GM23338 (cell line): ENCODE data around the gene MIR17HG. TPM values are rescaled to one million over a fixed set of nuclear protein-coding genes. Genes with fewer than 3 reads are reported as not detected.
"Not testable (repeated sequence)": the region's sequence is repeated elsewhere in the genome, so short reads cannot be mapped to it uniquely, and the experiment has no call there.

ENCODE experiments used
- ATAC-seq: fragments of 200-7000 bp; cut with Tn5 transposase; 3 replicates; pipeline ENCODE4 v1.9.1; 2020
- DNase-seq: peaks from one replicate; pipeline ENCODE4 v3.0.0-alpha.2; 2015; ENCODE audit warnings: low spot score
- H2AFZ ChIP-seq: fragments of 200-600 bp; sonication (generic); 2 replicates; pipeline ENCODE4 v1.8.0; 2016; ENCODE audit warnings: antibody characterized with exemption, mild to moderate bottlenecking, moderate library complexity
- H3F3A ChIP-seq: fragments of 200-600 bp; sonication (generic); replicated peaks from 2 replicates; pipeline ENCODE4 v1.8.0; 2017; ENCODE audit warnings: antibody characterized with exemption, mixed run types, low read depth
- H3K27ac ChIP-seq: fragments of 200-600 bp; sonication (generic); 2 replicates; pipeline ENCODE4 v1.6.1; 2016; ENCODE audit warnings: low read depth
- H3K27me3 ChIP-seq: fragments of 200-600 bp; sonication (generic); 2 replicates; pipeline ENCODE4 v1.8.0; 2016; ENCODE audit warnings: mild to moderate bottlenecking, mixed run types, moderate library complexity; ENCODE audit not compliant: insufficient read depth
- H3K36me3 ChIP-seq: fragments of 200-600 bp; sonication (generic); 2 replicates; pipeline ENCODE4 v1.8.0; 2016; ENCODE audit warnings: mild to moderate bottlenecking; ENCODE audit not compliant: insufficient read depth
- H3K4me1 ChIP-seq: fragments of 200-600 bp; sonication (generic); 2 replicates; pipeline ENCODE4 v1.8.0; 2016; ENCODE audit warnings: mild to moderate bottlenecking, moderate library complexity; ENCODE audit not compliant: insufficient read depth
- H3K4me2 ChIP-seq: fragments of 200-600 bp; sonication (generic); 2 replicates; pipeline ENCODE4 v1.7.1; 2017; ENCODE audit warnings: mixed run types
- H3K4me3 ChIP-seq: fragments of 200-600 bp; sonication (generic); 2 replicates; pipeline ENCODE4 v1.6.1; 2016; ENCODE audit warnings: mixed run types
- H3K79me2 ChIP-seq: fragments of 200-600 bp; sonication (generic); replicated peaks from 2 replicates; pipeline ENCODE4 v1.8.0; 2017; ENCODE audit warnings: mild to moderate bottlenecking; ENCODE audit not compliant: insufficient read depth
- H3K9me2 ChIP-seq: fragments of 200-600 bp; sonication (generic); 2 replicates; pipeline ENCODE4 v1.8.0; 2017; ENCODE audit not compliant: insufficient read depth
- H4K20me1 ChIP-seq: fragments of 200-600 bp; sonication (generic); replicated peaks from 2 replicates; pipeline ENCODE4 v1.8.0; 2017; ENCODE audit warnings: mild to moderate bottlenecking; ENCODE audit not compliant: insufficient read depth
- H3K27ac Mint-ChIP-seq: 2 replicates; pipeline ENCODE4 v1.8.0; 2020; ENCODE audit warnings: inconsistent platforms, mild to moderate bottlenecking, moderate library complexity, mixed read lengths
- H3K27me3 Mint-ChIP-seq: 3 replicates; pipeline ENCODE4 v1.8.0; 2022; ENCODE audit warnings: low read depth, mild to moderate bottlenecking, moderate library complexity, mixed read lengths, inconsistent platforms; ENCODE audit not compliant: insufficient read depth, poor library complexity
- H3K36me3 Mint-ChIP-seq: 3 replicates; pipeline ENCODE4 v1.8.0; 2021; ENCODE audit warnings: low read depth, mild to moderate bottlenecking, inconsistent platforms, moderate library complexity, mixed read lengths
- H3K4me1 Mint-ChIP-seq: 3 replicates; pipeline ENCODE4 v1.8.0; 2020; ENCODE audit warnings: mild to moderate bottlenecking, inconsistent platforms, mixed read lengths
- H3K4me3 Mint-ChIP-seq: 3 replicates; pipeline ENCODE4 v1.8.0; 2021; ENCODE audit warnings: moderate library complexity, mild to moderate bottlenecking, inconsistent platforms, mixed read lengths
- H3K9me3 Mint-ChIP-seq: 3 replicates; pipeline ENCODE4 v1.8.0; 2020; ENCODE audit warnings: moderate library complexity, mild to moderate bottlenecking, inconsistent platforms, mixed read lengths
- CREB1 ChIP-seq: fragments of 250-450 bp; sonication (Bioruptor Pico); IDR thresholded peaks from 2 replicates; pipeline ENCODE4 v1.5.0; 2020; ENCODE audit warnings: low read depth, mild to moderate bottlenecking, moderate library complexity
- EZH2 ChIP-seq: fragments of 200-600 bp; sonication (generic); IDR thresholded peaks from one replicate; pipeline ENCODE4 v1.8.0; 2017; ENCODE audit warnings: antibody characterized with exemption, mild to moderate bottlenecking, low read depth; ENCODE audit not compliant: unreplicated experiment
- EZH2phosphoT487 ChIP-seq: fragments of 200-600 bp; sonication (generic); IDR thresholded peaks from one replicate; pipeline ENCODE4 v1.8.1; 2018; ENCODE audit warnings: antibody characterized with exemption; ENCODE audit not compliant: unreplicated experiment
- JUNB ChIP-seq: IDR thresholded peaks from one replicate; pipeline ENCODE4 v1.6.1; 2016; ENCODE audit warnings: antibody characterized with exemption; ENCODE audit not compliant: unreplicated experiment
- NANOG ChIP-seq: IDR thresholded peaks from 2 replicates; pipeline ENCODE4 v1.6.1; 2016; ENCODE audit warnings: antibody characterized with exemption, borderline replicate concordance
- POLR2AphosphoS5 ChIP-seq: IDR thresholded peaks from 2 replicates; pipeline ENCODE4 v1.6.1; 2016; ENCODE audit warnings: antibody characterized with exemption, low read depth
- STAT1 ChIP-seq: IDR thresholded peaks from one replicate; pipeline ENCODE4 v1.6.1; 2016; ENCODE audit warnings: antibody characterized with exemption; ENCODE audit not compliant: unreplicated experiment
- ZNF114 ChIP-seq: fragments of 250-450 bp; sonication (Bioruptor Pico); IDR thresholded peaks from 2 replicates; pipeline ENCODE4 v1.5.0; 2020; ENCODE audit warnings: mild to moderate bottlenecking, moderate library complexity
- ZNF331 ChIP-seq: fragments of 250-450 bp; sonication (Bioruptor Pico); IDR thresholded peaks from 2 replicates; pipeline ENCODE4 v1.5.0; 2020; ENCODE audit warnings: low read depth, mild to moderate bottlenecking, moderate library complexity
- polyA plus RNA-seq: library from polyadenylated mRNA; unstranded; fragments of >200 nt; fragmentation: Nextera tagmentation; extraction: Ambion mirVana; gene quantifications from 2 replicates; pipeline ENCODE4 v1.2.1, GENCODE V29; 2016
- total RNA-seq: library from RNA; depleted of rRNA; stranded (reverse); fragments of >200 nt; shearing (Covaris generic); gene quantifications from 2 replicates; pipeline ENCODE4 v1.2.3, GENCODE V29; 2014
- TF ChIP-seq, protein P1 (sequence below): IDR thresholded peaks from one replicate; pipeline ENCODE4 v1.6.1; 2018; ENCODE audit warnings: antibody characterized with exemption; ENCODE audit not compliant: unreplicated experiment
- TF ChIP-seq, protein P2 (sequence below): IDR thresholded peaks from 2 replicates; pipeline ENCODE4 v1.6.1; 2016; ENCODE audit warnings: antibody characterized with exemption
- TF ChIP-seq, protein P3 (sequence below): fragments of 250-450 bp; sonication (Bioruptor Pico); IDR thresholded peaks from 2 replicates; pipeline ENCODE4 v1.5.0; 2020; ENCODE audit warnings: mild to moderate bottlenecking, moderate library complexity

MIR17HG gene
- total and polyA plus RNA-seq, 2 experiments from 2014 or later, result 14.8 to 46.0 TPM

DNA sequence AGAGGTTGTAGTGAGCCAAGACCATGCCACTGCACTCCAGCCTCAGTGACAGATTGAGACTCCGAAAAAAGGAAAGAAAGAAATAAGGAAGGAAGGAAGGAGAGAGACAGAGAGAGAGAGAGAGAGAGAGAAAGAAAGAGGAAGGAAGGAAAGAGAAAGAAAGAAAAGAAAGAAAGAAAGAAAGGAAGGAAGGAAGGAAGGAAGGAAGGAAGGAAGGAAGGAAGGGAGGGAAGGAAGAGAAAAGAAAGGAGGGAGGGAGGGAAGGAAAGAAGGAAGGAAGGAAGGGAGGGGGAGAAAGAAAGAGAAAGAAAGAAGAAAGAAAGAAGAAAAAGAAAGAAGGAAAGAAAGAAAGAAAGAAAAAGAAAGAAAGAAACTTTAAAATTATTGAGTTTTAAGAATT lies 26.5 kb upstream of the MIR17HG start:
- H3K4me1 ChIP-seq, H3K79me2 ChIP-seq, H3K27me3 Mint-ChIP-seq, H2AFZ ChIP-seq, H4K20me1 ChIP-seq, H3K4me3 ChIP-seq, ATAC-seq, DNase-seq, H3K27ac Mint-ChIP-seq, H3K27me3 ChIP-seq, H3K4me2 ChIP-seq, H3K36me3 Mint-ChIP-seq, H3K27ac ChIP-seq, H3K4me3 Mint-ChIP-seq, H3K4me1 Mint-ChIP-seq, H3F3A ChIP-seq, H3K9me3 Mint-ChIP-seq, H3K36me3 ChIP-seq, H3K9me2 ChIP-seq: not testable (repeated sequence)

DNA sequence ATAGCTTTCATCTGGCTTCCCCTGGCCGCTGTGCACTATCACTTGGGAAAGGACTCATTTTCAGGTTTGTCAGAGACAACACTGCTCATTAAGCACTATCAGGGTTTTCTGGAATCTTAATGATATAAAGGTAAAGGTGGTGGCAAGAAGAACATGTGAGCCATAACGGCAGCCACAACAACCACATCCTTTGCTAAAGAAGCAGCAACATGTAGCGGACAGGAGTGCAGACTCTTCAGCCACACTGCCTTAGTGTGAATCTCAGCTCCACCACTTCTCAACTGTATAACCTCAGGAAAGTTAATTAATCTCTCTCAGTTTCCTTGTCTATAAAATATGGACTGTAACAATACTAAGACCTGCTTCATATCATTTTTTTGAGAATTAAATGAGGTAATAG lies 24.1 kb upstream of the MIR17HG start:
- Mint-ChIP-seq H3K36me3 (no peaks in the 10 kb centered on the region), H3K4me1 (peaks cover 3% of the 10 kb centered on the region), H3K27ac (no peak overlapping the region), H3K9me3 (no peaks in the 10 kb centered on the region), H3K4me3 (no peak overlapping the region), H3K27me3 (peaks cover 1% of the 10 kb centered on the region)
- no peak overlapping the region for H3K27ac ChIP-seq
- H3K4me1 ChIP-seq, result no peaks in the 10 kb centered on the region
- H3K27me3 ChIP-seq, result no peaks in the 10 kb centered on the region
- DNase-seq, result no peak
- ATAC-seq, result no peak
- no peaks in the 10 kb centered on the region for H3K9me2 ChIP-seq
- H2AFZ ChIP-seq, result no peak overlapping the region
- H3F3A ChIP-seq, result no peaks in the 10 kb centered on the region
- no peaks in the 10 kb centered on the region for H3K79me2 ChIP-seq
- H3K4me3 ChIP-seq, result no peak overlapping the region
- no peak overlapping the region for H3K4me2 ChIP-seq
- H3K36me3 ChIP-seq, result no peaks in the 10 kb centered on the region
- no peaks in the 10 kb centered on the region for H4K20me1 ChIP-seq
- TF ChIP-seq CREB1 (CRISPR knock-in tag) (no peak), EZH2phosphoT487 (no peak), POLR2AphosphoS5 (no peak), NANOG (no peak), ZNF331 (no peak), JUNB (no peak), STAT1 (no peak), EZH2 (no peak), ZNF114 (CRISPR knock-in tag) (no peak)
- TF ChIP-seq, protein P1, sequence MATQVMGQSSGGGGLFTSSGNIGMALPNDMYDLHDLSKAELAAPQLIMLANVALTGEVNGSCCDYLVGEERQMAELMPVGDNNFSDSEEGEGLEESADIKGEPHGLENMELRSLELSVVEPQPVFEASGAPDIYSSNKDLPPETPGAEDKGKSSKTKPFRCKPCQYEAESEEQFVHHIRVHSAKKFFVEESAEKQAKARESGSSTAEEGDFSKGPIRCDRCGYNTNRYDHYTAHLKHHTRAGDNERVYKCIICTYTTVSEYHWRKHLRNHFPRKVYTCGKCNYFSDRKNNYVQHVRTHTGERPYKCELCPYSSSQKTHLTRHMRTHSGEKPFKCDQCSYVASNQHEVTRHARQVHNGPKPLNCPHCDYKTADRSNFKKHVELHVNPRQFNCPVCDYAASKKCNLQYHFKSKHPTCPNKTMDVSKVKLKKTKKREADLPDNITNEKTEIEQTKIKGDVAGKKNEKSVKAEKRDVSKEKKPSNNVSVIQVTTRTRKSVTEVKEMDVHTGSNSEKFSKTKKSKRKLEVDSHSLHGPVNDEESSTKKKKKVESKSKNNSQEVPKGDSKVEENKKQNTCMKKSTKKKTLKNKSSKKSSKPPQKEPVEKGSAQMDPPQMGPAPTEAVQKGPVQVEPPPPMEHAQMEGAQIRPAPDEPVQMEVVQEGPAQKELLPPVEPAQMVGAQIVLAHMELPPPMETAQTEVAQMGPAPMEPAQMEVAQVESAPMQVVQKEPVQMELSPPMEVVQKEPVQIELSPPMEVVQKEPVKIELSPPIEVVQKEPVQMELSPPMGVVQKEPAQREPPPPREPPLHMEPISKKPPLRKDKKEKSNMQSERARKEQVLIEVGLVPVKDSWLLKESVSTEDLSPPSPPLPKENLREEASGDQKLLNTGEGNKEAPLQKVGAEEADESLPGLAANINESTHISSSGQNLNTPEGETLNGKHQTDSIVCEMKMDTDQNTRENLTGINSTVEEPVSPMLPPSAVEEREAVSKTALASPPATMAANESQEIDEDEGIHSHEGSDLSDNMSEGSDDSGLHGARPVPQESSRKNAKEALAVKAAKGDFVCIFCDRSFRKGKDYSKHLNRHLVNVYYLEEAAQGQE, result no peak
- TF ChIP-seq, protein P2, sequence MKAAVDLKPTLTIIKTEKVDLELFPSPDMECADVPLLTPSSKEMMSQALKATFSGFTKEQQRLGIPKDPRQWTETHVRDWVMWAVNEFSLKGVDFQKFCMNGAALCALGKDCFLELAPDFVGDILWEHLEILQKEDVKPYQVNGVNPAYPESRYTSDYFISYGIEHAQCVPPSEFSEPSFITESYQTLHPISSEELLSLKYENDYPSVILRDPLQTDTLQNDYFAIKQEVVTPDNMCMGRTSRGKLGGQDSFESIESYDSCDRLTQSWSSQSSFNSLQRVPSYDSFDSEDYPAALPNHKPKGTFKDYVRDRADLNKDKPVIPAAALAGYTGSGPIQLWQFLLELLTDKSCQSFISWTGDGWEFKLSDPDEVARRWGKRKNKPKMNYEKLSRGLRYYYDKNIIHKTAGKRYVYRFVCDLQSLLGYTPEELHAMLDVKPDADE, result no peak
- TF ChIP-seq, protein P3, sequence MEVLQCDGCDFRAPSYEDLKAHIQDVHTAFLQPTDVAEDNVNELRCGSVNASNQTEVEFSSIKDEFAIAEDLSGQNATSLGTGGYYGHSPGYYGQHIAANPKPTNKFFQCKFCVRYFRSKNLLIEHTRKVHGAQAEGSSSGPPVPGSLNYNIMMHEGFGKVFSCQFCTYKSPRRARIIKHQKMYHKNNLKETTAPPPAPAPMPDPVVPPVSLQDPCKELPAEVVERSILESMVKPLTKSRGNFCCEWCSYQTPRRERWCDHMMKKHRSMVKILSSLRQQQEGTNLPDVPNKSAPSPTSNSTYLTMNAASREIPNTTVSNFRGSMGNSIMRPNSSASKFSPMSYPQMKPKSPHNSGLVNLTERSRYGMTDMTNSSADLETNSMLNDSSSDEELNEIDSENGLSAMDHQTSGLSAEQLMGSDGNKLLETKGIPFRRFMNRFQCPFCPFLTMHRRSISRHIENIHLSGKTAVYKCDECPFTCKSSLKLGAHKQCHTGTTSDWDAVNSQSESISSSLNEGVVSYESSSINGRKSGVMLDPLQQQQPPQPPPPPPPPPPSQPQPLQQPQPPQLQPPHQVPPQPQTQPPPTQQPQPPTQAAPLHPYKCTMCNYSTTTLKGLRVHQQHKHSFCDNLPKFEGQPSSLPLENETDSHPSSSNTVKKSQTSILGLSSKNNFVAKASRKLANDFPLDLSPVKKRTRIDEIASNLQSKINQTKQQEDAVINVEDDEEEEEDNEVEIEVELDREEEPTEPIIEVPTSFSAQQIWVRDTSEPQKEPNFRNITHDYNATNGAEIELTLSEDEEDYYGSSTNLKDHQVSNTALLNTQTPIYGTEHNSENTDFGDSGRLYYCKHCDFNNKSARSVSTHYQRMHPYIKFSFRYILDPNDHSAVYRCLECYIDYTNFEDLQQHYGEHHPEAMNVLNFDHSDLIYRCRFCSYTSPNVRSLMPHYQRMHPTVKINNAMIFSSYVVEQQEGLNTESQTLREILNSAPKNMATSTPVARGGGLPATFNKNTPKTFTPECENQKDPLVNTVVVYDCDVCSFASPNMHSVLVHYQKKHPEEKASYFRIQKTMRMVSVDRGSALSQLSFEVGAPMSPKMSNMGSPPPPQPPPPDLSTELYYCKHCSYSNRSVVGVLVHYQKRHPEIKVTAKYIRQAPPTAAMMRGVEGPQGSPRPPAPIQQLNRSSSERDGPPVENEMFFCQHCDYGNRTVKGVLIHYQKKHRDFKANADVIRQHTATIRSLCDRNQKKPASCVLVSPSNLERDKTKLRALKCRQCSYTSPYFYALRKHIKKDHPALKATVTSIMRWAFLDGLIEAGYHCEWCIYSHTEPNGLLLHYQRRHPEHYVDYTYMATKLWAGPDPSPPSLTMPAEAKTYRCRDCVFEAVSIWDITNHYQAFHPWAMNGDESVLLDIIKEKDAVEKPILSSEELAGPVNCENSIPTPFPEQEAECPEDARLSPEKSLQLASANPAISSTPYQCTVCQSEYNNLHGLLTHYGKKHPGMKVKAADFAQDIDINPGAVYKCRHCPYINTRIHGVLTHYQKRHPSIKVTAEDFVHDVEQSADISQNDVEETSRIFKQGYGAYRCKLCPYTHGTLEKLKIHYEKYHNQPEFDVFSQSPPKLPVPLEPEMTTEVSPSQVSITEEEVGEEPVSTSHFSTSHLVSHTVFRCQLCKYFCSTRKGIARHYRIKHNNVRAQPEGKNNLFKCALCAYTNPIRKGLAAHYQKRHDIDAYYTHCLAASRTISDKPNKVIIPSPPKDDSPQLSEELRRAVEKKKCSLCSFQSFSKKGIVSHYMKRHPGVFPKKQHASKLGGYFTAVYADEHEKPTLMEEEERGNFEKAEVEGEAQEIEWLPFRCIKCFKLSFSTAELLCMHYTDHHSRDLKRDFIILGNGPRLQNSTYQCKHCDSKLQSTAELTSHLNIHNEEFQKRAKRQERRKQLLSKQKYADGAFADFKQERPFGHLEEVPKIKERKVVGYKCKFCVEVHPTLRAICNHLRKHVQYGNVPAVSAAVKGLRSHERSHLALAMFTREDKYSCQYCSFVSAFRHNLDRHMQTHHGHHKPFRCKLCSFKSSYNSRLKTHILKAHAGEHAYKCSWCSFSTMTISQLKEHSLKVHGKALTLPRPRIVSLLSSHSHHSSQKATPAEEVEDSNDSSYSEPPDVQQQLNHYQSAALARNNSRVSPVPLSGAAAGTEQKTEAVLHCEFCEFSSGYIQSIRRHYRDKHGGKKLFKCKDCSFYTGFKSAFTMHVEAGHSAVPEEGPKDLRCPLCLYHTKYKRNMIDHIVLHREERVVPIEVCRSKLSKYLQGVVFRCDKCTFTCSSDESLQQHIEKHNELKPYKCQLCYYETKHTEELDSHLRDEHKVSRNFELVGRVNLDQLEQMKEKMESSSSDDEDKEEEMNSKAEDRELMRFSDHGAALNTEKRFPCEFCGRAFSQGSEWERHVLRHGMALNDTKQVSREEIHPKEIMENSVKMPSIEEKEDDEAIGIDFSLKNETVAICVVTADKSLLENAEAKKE (CRISPR knock-in tag), result no peak
